SK-N-SH (cell line): ENCODE data around the gene PTGIS.

Source experiments
- CTCF ChIP-seq: fragments of 200-600 bp; sonication (generic); IDR thresholded peaks from 2 replicates; pipeline ENCODE4 v1.6.1; 2017; ENCODE audit warnings: antibody characterized with exemption, mild to moderate bottlenecking, moderate library complexity
- EP300 ChIP-seq, 2 experiments: IDR thresholded peaks; 2 replicates each; pipeline versions ENCODE4 v1.4.0 to v1.6.1; 2012; ENCODE audit warnings: borderline replicate concordance in 1 of 2, low read depth in 1 of 2, low read length in 1 of 2
- FOXJ3 ChIP-seq: sonication (generic); formaldehyde crosslinking; IDR thresholded peaks from 2 replicates; pipeline ENCODE4 v1.5.1; 2020; ENCODE audit warnings: mild to moderate bottlenecking, missing genetic modification reagents
- GATA2 ChIP-seq: sonication (generic); formaldehyde crosslinking; IDR thresholded peaks from 2 replicates; pipeline ENCODE4 v1.5.0; 2020; ENCODE audit warnings: mild to moderate bottlenecking, missing genetic modification reagents
- POLR2AphosphoS5 ChIP-seq: IDR thresholded peaks from 2 replicates; pipeline ENCODE4 v1.6.1; 2012; ENCODE audit warnings: low read depth, low read length
- REST ChIP-seq: IDR thresholded peaks from 2 replicates; pipeline ENCODE4 v1.6.1; 2012; ENCODE audit warnings: mild to moderate bottlenecking, low read depth, low read length, moderate library complexity
- RFX5 ChIP-seq: IDR thresholded peaks from 2 replicates; pipeline ENCODE4 v1.6.1; 2012; ENCODE audit warnings: mild to moderate bottlenecking, improper control_type of control experiment, low read length
- RXRA ChIP-seq: IDR thresholded peaks from 2 replicates; pipeline ENCODE4 v1.4.0; 2012; ENCODE audit warnings: low read depth, mild to moderate bottlenecking, borderline replicate concordance
- TCF12 ChIP-seq: IDR thresholded peaks from 2 replicates; pipeline ENCODE4 v1.4.0; 2012
- ZBTB33 ChIP-seq: IDR thresholded peaks from 2 replicates; pipeline ENCODE4 v1.4.0; 2012; ENCODE audit warnings: low read depth, borderline replicate concordance

- TF ChIP-seq RXRA (no peak), CTCF (no peak), EP300 (IDR thresholded peaks at IDR 0.05; ENCODE audit: borderline replicate concordance in 1 of 2, low read depth in 1 of 2, low read length in 1 of 2) (no peak), ZBTB33 (no peak), GATA2 (no peak), POLR2AphosphoS5 (no peak), FOXJ3 (no peak), REST (no peak), TCF12 (no peak), RFX5 (no peak)
Observed at GRCh38 chr20:49581482-49581881, 13.5 kb upstream of the PTGIS start.
